IPS-20b (cell line): ENCODE measurements around the gene CDK16.

Experiments
- H3K27ac ChIP-seq: one replicate; pipeline ENCODE4 v1.5.1; 2013; ENCODE audit warnings: low read length
- H3K27me3 ChIP-seq: 2 replicates; pipeline ENCODE4 v1.6.1; 2013; ENCODE audit warnings: mild to moderate bottlenecking, low read length, inconsistent platforms; ENCODE audit not compliant: insufficient read depth
- H3K36me3 ChIP-seq: 2 replicates; pipeline ENCODE4 v1.6.1; 2013; ENCODE audit warnings: low read depth, mild to moderate bottlenecking, inconsistent platforms, low read length, moderate library complexity; ENCODE audit not compliant: insufficient read depth
- H3K4me1 ChIP-seq: 2 replicates; pipeline ENCODE4 v1.6.1; 2013; ENCODE audit warnings: mild to moderate bottlenecking, control low read depth, inconsistent platforms, low read length, moderate library complexity; ENCODE audit not compliant: insufficient read depth
- H3K4me3 ChIP-seq: 2 replicates; pipeline ENCODE4 v1.5.1; 2013; ENCODE audit warnings: mild to moderate bottlenecking, low read length, inconsistent platforms
- H3K9ac ChIP-seq: 2 replicates; pipeline ENCODE4 v1.6.1; 2013; ENCODE audit warnings: low read depth, mild to moderate bottlenecking, inconsistent platforms, low read length, moderate library complexity
- H3K9me3 ChIP-seq: 2 replicates; pipeline ENCODE4 v1.6.1; 2013; ENCODE audit warnings: mild to moderate bottlenecking, low read depth, low read length, inconsistent platforms; ENCODE audit not compliant: insufficient read depth

Gene CDK16

DNA sequence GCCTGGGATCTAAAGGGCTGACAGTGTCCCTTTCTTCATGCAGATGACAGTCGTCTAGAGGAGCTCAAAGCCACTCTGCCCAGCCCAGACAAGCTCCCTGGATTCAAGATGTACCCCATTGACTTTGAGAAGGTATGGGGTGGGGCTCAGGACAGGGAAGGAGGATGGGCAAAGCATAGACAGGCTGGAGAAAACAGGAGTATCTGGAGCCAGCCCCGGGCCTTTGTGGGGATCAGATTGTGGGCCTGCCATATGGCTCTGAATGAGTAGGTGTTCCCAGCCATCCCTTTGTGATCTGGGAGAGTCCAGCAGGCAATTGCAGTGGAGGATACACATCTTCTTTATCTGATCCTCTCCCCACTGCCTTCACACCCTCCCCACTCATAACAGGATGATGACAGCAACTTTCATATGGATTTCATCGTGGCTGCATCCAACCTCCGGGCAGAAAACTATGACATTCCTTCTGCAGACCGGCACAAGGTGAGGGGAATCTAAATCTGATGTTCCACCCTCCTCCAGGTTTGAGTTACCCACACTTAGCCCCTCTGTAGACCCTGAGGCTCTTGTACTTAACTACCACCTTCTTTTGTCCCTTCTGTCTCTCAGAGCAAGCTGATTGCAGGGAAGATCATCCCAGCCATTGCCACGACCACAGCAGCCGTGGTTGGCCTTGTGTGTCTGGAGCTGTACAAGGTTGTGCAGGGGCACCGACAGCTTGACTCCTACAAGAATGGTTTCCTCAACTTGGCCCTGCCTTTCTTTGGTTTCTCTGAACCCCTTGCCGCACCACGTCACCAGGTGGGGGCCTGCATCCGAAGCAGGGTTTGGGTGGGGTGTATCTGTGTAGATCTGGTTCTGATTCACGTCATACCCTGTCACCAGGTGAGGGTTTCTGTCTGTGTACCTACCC lies 5.8 kb upstream of the CDK16 start:
- Histone ChIP-seq H3K4me3 (no peak overlapping the region), H3K9me3 (no peaks in the 10 kb centered on the region)

DNA sequence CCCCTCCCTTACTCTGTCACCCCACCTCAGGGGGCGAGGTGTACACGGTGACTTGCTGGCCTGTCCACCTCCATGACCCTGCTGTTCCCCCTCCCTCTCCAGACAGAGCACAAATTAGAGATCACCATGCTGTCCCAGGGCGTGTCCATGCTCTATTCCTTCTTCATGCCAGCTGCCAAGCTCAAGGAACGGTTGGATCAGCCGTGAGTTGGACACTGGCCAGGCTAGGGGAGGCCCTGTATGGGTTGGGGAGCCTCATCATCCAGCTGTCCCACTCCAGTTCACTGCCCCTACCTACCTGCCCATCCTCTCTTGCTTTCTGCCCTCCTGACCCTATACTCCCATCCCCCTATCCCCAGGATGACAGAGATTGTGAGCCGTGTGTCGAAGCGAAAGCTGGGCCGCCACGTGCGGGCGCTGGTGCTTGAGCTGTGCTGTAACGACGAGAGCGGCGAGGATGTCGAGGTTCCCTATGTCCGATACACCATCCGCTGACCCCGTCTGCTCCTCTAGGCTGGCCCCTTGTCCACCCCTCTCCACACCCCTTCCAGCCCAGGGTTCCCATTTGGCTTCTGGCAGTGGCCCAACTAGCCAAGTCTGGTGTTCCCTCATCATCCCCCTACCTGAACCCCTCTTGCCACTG lies 3.9 kb upstream of the CDK16 start:
- Histone ChIP-seq H3K36me3 (peaks cover 72% of the 10 kb centered on the region), H3K27ac (no peak overlapping the region), H3K9me3 (no peaks in the 10 kb centered on the region), H3K9ac (no peak overlapping the region), H3K4me3 (no peak overlapping the region), H3K27me3 (no peaks in the 10 kb centered on the region), H3K4me1 (no peaks in the 10 kb centered on the region; the same call in 1 of the 2 replicates)

More for the DNA sequence above, 5.8 kb upstream of the CDK16 start:
- no peak overlapping the region for H3K27ac ChIP-seq
- no peaks in the 10 kb centered on the region; the same call in 1 of the 2 replicates for H3K4me1 ChIP-seq
- H3K27me3 ChIP-seq, result no peaks in the 10 kb centered on the region
- no peak overlapping the region for H3K9ac ChIP-seq
- peaks cover 91% of the 10 kb centered on the region for H3K36me3 ChIP-seq

DNA sequence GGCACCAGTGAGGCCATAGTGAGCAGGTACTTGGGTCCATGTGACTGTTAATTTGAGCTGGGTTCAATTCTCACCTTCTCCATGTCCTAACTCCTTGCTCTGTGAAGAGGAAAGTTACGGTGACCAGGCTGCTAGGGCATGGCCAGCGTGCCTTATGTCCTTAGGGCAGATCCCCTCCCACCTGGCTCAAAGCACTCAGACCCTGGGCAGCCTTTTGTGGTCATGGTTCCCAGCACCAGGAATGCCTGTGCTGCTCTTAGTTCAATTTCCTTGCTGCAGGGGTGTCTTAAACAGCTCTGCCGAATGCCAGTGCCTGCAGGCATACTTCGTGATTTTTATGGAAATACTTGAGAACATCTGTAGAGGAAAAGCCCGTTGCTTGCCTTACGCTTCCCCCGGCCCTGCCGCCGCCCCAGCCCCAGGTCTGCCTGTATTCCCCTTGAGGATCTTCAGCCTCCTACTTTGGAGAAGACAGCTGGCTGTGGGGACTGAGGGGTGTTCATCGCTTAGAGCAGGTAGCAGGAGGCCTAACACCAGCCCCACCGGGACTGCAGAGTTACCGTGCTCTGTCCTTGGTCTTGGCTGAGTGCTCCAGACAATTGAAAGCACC lies 3.1 kb upstream of the CDK16 start:
- no peak overlapping the region for H3K27ac ChIP-seq
- H3K9ac ChIP-seq, result no peak overlapping the region
- no peaks in the 10 kb centered on the region for H3K9me3 ChIP-seq
- no peaks in the 10 kb centered on the region; the same call in 1 of the 2 replicates for H3K4me1 ChIP-seq
- peaks cover 63% of the 10 kb centered on the region for H3K36me3 ChIP-seq
- H3K27me3 ChIP-seq, result no peaks in the 10 kb centered on the region
- no peak overlapping the region for H3K4me3 ChIP-seq

DNA sequence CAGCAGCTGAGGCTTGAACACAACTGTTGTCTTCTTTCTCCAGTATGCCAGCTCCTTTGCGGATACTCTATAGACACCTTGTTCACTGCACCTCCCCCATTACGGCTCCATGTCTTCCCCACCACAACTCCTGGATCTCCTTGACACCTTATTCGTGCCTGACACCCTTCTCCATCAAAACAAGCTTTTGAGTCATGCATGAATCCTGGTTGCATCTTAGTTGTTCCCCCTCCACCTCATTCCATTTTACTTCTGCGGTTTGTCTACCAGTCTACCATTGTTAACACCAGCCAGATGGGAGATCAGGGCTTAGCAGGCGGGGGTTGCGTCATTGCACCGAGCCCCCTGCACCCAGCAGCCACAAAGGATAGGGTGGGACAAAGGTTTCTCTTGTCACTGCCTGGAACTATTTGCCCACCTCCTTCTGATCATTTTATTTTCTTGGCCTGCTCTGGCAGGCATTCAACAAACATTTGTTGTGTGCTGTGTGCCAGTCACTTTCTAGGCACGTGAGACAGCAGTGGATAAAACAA lies 2.0 kb upstream of the CDK16 start:
- no peak overlapping the region for H3K4me3 ChIP-seq

DNA sequence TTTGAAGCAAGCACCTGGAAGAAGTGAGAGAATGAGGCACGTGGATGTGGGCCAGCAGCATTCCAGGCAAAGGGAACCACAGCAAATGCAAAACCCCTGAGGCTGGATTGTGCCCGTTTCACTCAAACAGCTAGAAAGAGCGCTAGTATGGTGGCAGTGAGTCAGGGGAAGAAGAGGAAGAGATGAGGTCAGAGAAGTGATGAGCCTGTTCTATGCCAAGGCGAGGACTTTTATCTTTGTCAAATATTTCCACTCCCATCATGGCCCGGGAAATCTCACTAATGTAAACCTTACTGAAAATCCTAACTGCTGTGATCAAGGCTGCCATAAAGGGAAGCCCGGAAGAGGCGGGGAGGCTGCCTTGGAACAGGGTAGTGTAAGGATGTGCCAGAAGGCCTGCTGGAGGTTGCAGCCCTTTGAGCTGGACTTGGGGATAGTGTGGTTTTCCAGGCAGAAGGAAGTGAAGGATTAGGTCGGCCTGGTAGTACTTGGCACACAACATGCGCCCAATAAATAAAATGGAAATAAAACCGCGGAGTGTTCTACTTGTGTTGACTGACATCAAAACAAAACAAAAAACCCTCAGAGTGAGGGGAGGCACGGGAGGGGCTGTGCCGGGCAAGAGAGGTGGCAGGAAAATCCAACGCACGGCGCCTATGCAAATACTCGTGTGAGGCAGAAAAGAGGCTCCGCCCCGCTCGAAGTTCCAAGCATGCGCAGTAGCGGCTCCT lies 1.2 kb upstream of the CDK16 start:
- no peak overlapping the region for H3K27ac ChIP-seq
- peak overlapping the region; percentile 69; the same call in 1 of the 2 replicates for H3K9ac ChIP-seq
- H3K27me3 ChIP-seq, result no peaks in the 10 kb centered on the region
- H3K9me3 ChIP-seq, result no peaks in the 10 kb centered on the region
- H3K36me3 ChIP-seq, result peaks cover 53% of the 10 kb centered on the region
- peak overlapping the region; percentile 64 for H3K4me3 ChIP-seq
- no peaks in the 10 kb centered on the region; the same call in 1 of the 2 replicates for H3K4me1 ChIP-seq

More for the DNA sequence above, 2.0 kb upstream of the CDK16 start:
- H3K9ac ChIP-seq, result peak overlapping the region; percentile 69; the same call in 1 of the 2 replicates
- H3K36me3 ChIP-seq, result peaks cover 57% of the 10 kb centered on the region
- no peaks in the 10 kb centered on the region for H3K9me3 ChIP-seq
- H3K27me3 ChIP-seq, result no peaks in the 10 kb centered on the region
- H3K4me1 ChIP-seq, result no peaks in the 10 kb centered on the region; the same call in 1 of the 2 replicates
- no peak overlapping the region for H3K27ac ChIP-seq

DNA sequence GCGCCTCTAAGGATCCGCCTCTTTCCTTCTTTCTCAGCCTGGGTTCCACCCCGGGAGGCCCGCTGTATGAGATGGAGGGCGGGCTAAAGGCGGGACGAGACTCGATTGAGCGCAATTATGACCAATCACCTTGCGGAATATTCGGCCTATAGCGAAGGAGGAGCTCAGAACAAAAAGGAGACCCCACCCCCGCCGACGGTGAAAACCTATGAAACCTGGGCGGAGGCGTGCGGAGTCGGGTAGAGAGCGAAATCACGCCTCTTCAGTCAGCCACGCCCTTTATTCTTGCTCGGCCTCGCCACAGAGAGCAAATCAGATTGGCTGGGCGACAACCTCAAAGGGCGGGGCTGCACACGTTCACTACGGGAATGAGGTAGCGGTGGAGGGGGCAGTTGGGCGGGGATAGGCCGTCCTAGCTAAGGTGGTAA lies 615 bp upstream of the CDK16 start:
- peaks cover 48% of the 10 kb centered on the region for H3K36me3 ChIP-seq

DNA sequence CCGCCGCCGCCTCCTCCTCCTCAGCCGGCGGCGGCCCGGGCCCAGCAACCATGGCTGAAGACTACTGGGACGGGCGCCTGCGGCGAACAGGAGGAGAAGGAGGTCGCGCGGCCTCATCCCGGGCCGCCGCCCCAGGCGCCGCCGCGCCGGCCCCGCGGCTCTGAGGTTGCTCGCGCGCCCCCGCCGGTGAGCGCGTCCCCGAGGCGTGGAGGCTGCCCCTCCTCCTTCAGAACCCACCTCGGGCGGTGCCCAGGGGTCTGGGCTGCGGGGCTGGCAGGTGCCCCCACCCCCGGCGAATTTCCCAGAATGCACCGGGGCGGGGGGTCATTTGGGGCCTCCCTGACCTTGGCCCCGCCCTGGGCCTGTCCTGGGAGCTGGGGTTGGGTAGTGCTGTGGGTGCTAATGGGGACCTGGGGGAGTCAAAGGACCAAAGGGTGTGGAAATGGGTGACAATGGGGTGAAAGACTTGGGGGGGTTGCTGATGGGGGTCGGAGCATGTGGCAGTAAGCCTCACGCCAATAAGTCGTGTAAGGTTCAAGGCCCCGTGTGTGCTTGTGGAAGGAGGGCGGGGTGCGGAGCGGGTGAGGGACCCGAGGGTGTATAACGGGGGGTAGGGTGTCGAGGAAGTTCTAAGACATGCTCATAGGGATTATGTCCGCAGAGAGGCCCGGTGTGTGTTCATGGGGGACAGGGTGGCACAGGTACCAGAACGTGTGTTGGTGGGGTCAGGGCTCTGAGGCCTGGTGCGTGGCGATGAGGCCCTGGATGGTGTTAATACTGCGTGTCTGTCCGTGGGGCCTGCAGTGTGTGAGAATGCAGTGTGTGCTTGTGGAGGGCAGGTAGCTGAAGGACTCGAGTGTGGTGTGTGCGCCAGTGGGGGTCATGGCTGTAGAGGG lies 687 bp downstream of the CDK16 start:
- H3K27ac ChIP-seq, result peak overlapping the region; percentile 76
- H3K9me3 ChIP-seq, result no peaks in the 10 kb centered on the region
- peak overlapping the region; percentile 93 for H3K4me3 ChIP-seq
- peaks cover 47% of the 10 kb centered on the region for H3K36me3 ChIP-seq
- H3K4me1 ChIP-seq, result no peaks in the 10 kb centered on the region; the same call in 1 of the 2 replicates
- no peaks in the 10 kb centered on the region for H3K27me3 ChIP-seq
- H3K9ac ChIP-seq, result peak overlapping the region; percentile 97; the same call in 1 of the 2 replicates

More for the DNA sequence above, 615 bp upstream of the CDK16 start:
- H3K4me1 ChIP-seq, result no peaks in the 10 kb centered on the region; the same call in 1 of the 2 replicates
- H3K27me3 ChIP-seq, result no peaks in the 10 kb centered on the region
- H3K9me3 ChIP-seq, result no peaks in the 10 kb centered on the region
- peak overlapping the region; percentile 93 for H3K4me3 ChIP-seq
- peak overlapping the region; percentile 97 for H3K9ac ChIP-seq
- H3K27ac ChIP-seq, result peak overlapping the region; percentile 76

DNA sequence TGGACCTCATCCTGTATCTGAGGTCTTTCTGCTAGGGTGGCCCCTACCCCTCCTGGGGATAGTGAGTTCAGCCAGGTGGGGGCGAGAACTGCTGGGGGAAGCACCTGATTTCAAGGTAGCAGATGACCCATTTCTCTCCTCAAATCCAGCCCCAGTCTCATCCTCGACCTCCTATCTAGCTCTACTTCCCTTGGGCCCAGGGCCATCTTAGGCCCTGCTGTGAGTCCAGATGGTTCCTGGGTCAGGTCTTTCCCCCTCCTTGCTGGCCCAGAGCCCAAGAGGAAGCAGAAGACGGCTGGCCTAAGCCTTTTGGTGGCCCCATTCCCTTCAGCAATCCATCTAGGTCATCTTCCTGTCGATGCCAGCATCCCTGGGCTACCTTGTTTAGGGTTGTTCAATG lies 3.3 kb downstream of the CDK16 start:
- Histone ChIP-seq H3K9ac (no peak overlapping the region), H3K4me3 (no peak overlapping the region), H3K36me3 (peaks cover 48% of the 10 kb centered on the region), H3K27ac (no peak overlapping the region), H3K27me3 (no peaks in the 10 kb centered on the region), H3K4me1 (no peaks in the 10 kb centered on the region; the same call in 1 of the 2 replicates), H3K9me3 (no peaks in the 10 kb centered on the region)

DNA sequence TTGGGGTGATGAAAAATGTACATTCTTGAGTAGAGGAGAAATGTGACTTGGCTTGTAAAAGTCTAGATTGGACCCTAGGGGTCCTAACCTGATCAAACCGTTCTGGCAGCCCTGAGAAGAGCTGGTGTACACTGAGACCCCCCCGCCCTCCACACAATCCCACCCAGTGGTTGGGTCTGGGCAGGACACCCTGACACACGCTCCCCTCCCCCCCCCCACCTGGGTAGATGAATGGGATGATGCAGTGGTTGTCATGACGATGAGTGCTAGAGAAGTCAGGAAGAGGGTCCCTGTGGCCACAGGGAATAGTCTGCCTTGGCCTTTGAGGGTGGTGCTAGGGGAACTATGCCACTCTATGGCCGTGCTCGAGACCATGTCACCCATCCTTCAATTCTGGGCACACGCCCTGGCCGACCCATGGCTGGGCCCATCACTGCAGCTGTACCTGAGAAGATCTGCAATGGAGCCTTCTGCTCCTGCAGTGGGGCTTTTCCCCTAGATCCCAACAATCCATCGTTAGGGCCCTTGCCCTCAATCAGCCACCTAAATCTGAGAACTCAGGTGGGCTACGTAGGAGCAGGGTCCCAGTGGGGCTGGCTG lies 4.4 kb downstream of the CDK16 start:
- H3K27me3 ChIP-seq, result no peaks in the 10 kb centered on the region
- H3K36me3 ChIP-seq, result peaks cover 57% of the 10 kb centered on the region
- H3K4me3 ChIP-seq, result no peak overlapping the region
- H3K9ac ChIP-seq, result no peak overlapping the region
- no peaks in the 10 kb centered on the region for H3K9me3 ChIP-seq
- H3K4me1 ChIP-seq, result no peaks in the 10 kb centered on the region
- H3K27ac ChIP-seq, result no peak overlapping the region
